ENCODE measurements around the gene NME7.

NME7 gene

DNA sequence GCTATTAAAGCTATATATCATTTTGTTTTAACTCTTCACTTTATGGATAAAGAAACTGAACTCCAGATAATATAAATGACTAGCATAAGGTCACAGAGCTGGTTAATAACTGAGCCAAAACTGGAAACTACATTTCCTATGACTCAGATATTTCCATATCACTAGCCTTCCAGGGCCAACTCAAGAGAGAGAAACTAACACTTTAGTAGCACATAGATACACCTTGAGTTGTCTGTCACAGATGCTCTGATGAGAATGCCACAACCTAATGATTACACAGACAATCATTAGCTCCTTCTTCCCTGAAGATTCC, 40.7 kb downstream of the NME7 start:
- no peak for TF ChIP-seq CTCF (IDR thresholded peaks at IDR 0.05; ENCODE audit: low read depth, low read length, missing control alignments)
- Histone ChIP-seq H3K36me3 (replicated peaks) (no peaks in the 10 kb centered on the region), H3K27ac (no peak overlapping the region), H3K4me3 (ENCODE audit: low read depth, low read length) (no peak overlapping the region), H3K27me3 (replicated peaks) (no peaks in the 10 kb centered on the region)
- in situ Hi-C loops (cut with HindIII; ENCODE audit: low pct_ligation_motif_present, low sequenced_read_pairs), result loop anchor here (25.0 kb wide), 1 partner anchor 715 kb away; no protein-coding TSS in a partner anchor
- no peak for DNase-seq

GRCh38 chr1:169326261-169326955, 41.2 kb downstream of the NME7 start:
- Histone ChIP-seq H3K27ac (no peak overlapping the region), H3K27me3 (replicated peaks) (no peaks in the 10 kb centered on the region), H3K36me3 (replicated peaks) (no peaks in the 10 kb centered on the region), H3K4me3 (ENCODE audit: low read depth, low read length) (no peak overlapping the region)
- in situ Hi-C loops (cut with HindIII; ENCODE audit: low pct_ligation_motif_present, low sequenced_read_pairs), result loop anchor here (25.0 kb wide), 1 partner anchor 714 kb away; no protein-coding TSS in a partner anchor
- TF ChIP-seq CTCF (IDR thresholded peaks at IDR 0.05; ENCODE audit: low read depth, low read length, missing control alignments), result no peak
- DNase-seq, result no peak

GRCh38 chr1:169325117-169325516, 42.5 kb downstream of the NME7 start:
- Histone ChIP-seq H3K36me3 (replicated peaks) (no peaks in the 10 kb centered on the region), H3K27me3 (replicated peaks) (no peaks in the 10 kb centered on the region), H3K4me3 (ENCODE audit: low read depth, low read length) (no peak overlapping the region), H3K27ac (no peak overlapping the region)
- in situ Hi-C loops (cut with HindIII; ENCODE audit: low pct_ligation_motif_present, low sequenced_read_pairs), result loop anchor here (25.0 kb wide), 1 partner anchor 713 kb away; no protein-coding TSS in a partner anchor
- TF ChIP-seq CTCF (IDR thresholded peaks at IDR 0.05; ENCODE audit: low read depth, low read length, missing control alignments), result no peak
- DNase-seq, result no peak

DNA sequence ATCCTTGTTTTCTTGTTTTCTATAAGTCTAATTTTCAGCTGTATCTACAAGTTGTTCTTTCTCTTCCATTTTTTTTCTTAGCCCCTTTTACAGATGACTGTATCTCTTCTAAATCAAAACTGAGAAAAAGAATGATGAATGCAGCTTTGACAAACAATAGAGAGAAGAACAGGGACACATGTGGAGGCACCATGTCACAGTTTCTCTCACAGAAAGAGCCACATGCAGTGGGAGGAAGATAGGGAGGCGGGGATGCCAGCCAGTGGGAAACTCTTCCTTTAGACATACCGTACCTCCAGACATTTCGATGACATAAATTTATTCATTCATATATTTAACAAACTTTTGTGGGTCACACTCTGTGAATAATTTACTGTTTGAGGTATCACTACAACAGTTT, 45.5 kb downstream of the NME7 start:
- Histone ChIP-seq H3K27ac (no peak overlapping the region), H3K27me3 (replicated peaks) (no peaks in the 10 kb centered on the region), H3K4me3 (ENCODE audit: low read depth, low read length) (no peak overlapping the region), H3K36me3 (replicated peaks) (no peaks in the 10 kb centered on the region)
- in situ Hi-C loops (cut with HindIII; ENCODE audit: low pct_ligation_motif_present, low sequenced_read_pairs), result no loop called here
- TF ChIP-seq CTCF (IDR thresholded peaks at IDR 0.05; ENCODE audit: low read depth, low read length, missing control alignments), result no peak
- no peak for DNase-seq

GRCh38 chr1:169321539-169321938, 46.1 kb downstream of the NME7 start:
- DNase-seq, result no peak
- Histone ChIP-seq H3K27me3 (replicated peaks) (no peaks in the 10 kb centered on the region), H3K36me3 (replicated peaks) (no peaks in the 10 kb centered on the region), H3K27ac (no peak overlapping the region), H3K4me3 (ENCODE audit: low read depth, low read length) (no peak overlapping the region)
- in situ Hi-C loops (cut with HindIII; ENCODE audit: low pct_ligation_motif_present, low sequenced_read_pairs), result no loop called here
- TF ChIP-seq CTCF (IDR thresholded peaks at IDR 0.05; ENCODE audit: low read depth, low read length, missing control alignments), result no peak

All from brain microvascular endothelial cell (primary cell).